Measurements from ENCODE around the gene TBC1D19. TPM values are rescaled to one million over a fixed set of nuclear protein-coding genes. Genes with fewer than 3 reads are reported as not detected.
"Not testable (repeated sequence)": the region's sequence is repeated elsewhere in the genome, so short reads cannot be mapped to it uniquely, and the experiment has no call there.

TBC1D19 gene
- total and polyA plus RNA-seq, 8 donors, result 1.8 to 8.2 (median 4.3) TPM

GRCh38 chr4:26660261-26660660 lies 76.4 kb downstream of the TBC1D19 start:
- no peaks in the 10 kb centered on the region for H3K4me1 ChIP-seq
- peaks cover 0 to 4% (median 0%) of the 10 kb centered on the region in 3 donors for H3K36me3 ChIP-seq
- H3K27ac ChIP-seq, result no peak overlapping the region
- FAIRE-seq, result no peak
- intact Hi-C loops (cut with DNase I), result no loop called here
- ATAC-seq, result no peak
- H3K4me3 ChIP-seq, result no peak overlapping the region
- no peaks in the 10 kb centered on the region for H3K9me3 ChIP-seq
- no peak for TF ChIP-seq CTCF (IDR thresholded peaks at IDR 0.05)
- H3K27me3 ChIP-seq, result no peaks in the 10 kb centered on the region
- WGBS, 2 donors, result 86 to 94% methylated on average over 3 of the region's 3 CpGs
- no peak for DNase-seq

GRCh38 chr4:26663888-26664287 lies 80.0 kb downstream of the TBC1D19 start:
- FAIRE-seq (no peak), DNase-seq (no peak), ATAC-seq (no peak)
- no peaks in the 10 kb centered on the region for H3K27me3 ChIP-seq
- H3K4me3 ChIP-seq, result no peak overlapping the region
- no peaks in the 10 kb centered on the region for H3K9me3 ChIP-seq
- H3K4me1 ChIP-seq, result no peaks in the 10 kb centered on the region
- H3K36me3 ChIP-seq, result peaks cover 0 to 4% (median 0%) of the 10 kb centered on the region in 3 donors
- intact Hi-C loops (cut with DNase I), result no loop called here
- no peak for TF ChIP-seq CTCF (IDR thresholded peaks at IDR 0.05)
- no peak overlapping the region for H3K27ac ChIP-seq

DNA sequence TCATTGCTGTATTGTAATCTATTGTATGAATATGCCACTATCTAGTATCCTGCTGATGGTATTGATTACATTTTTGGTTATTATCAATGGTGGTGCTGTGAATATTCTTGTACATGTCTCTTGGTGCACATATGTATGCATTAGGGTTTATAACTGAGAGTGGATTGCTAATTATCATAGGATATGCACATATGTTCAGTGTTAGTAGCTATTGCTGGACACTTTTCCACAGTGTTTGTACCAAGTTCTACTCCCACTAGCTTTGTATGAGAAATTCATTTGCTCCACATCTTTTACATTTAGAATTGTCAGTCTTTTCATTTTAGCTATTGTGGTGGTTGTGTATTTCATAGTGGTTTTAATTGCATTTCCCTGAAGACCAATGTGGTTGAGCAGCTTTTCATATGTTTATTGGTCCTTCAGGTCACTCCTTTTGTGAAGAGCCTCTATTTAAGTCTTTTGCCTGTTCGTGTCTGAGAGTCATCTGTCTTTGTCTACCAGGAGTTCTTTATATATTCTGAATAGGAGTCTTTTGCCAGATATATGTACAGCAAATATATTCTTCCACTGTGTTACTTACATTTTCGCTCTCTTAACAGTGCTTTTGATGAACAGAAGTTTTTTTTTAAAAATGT lies 87.1 kb downstream of the TBC1D19 start:
- Histone ChIP-seq H3K36me3 (no peaks in the 10 kb centered on the region), H3K27ac (no peak overlapping the region), H3K4me3 (no peak overlapping the region), H3K27me3 (no peaks in the 10 kb centered on the region), H3K4me1 (no peaks in the 10 kb centered on the region), H3K9me3 (no peaks in the 10 kb centered on the region)
- intact Hi-C loops (cut with DNase I), result no loop called here
- FAIRE-seq (no peak), DNase-seq (no peak), ATAC-seq (no peak)
- 88 to 94% methylated on average over 2 of the region's 2 CpGs for WGBS, 2 donors
- TF ChIP-seq CTCF (IDR thresholded peaks at IDR 0.05), result no peak

GRCh38 chr4:26679040-26679695 lies 95.3 kb downstream of the TBC1D19 start:
- H3K4me3 ChIP-seq; H3K9me3 ChIP-seq; H3K27ac ChIP-seq; DNase-seq; H3K36me3 ChIP-seq; ATAC-seq; H3K27me3 ChIP-seq; intact Hi-C loops (cut with DNase I); H3K4me1 ChIP-seq; FAIRE-seq: not testable (repeated sequence)
- WGBS, 2 donors, result 92 to 95% methylated on average over 1 of the region's 1 CpG

GRCh38 chr4:26682436-26682835 lies 98.6 kb downstream of the TBC1D19 start:
- Histone ChIP-seq H3K27ac (no peak overlapping the region), H3K4me1 (peaks cover 0 to 2% (median 0%) of the 10 kb centered on the region in 3 donors), H3K4me3 (no peak overlapping the region), H3K36me3 (no peaks in the 10 kb centered on the region), H3K27me3 (no peaks in the 10 kb centered on the region), H3K9me3 (no peaks in the 10 kb centered on the region)
- DNase-seq (no peak), FAIRE-seq (no peak), ATAC-seq (no peak)
- intact Hi-C loops (cut with DNase I), result no loop called here
- no peak for TF ChIP-seq CTCF (IDR thresholded peaks at IDR 0.05)
- WGBS, 2 donors, result 94 to 99% methylated on average over 3 of the region's 3 CpGs
